Kidney epithelial cell (primary cell): ENCODE data around the gene CDC25B. TPM values are rescaled to one million over a fixed set of nuclear protein-coding genes. Genes with fewer than 3 reads are reported as not detected.

Experiments used
- DNase-seq: peaks from one replicate; pipeline ENCODE4 v3.0.0-alpha.2; 2010; ENCODE audit warnings: low read depth
- H3K27me3 ChIP-seq: 2 replicates; pipeline ENCODE4 v1.6.0; 2011; ENCODE audit warnings: low read length; ENCODE audit not compliant: control insufficient read depth, insufficient read depth
- H3K36me3 ChIP-seq: 2 replicates; pipeline ENCODE4 v1.5.1; 2011; ENCODE audit warnings: low read length; ENCODE audit not compliant: control insufficient read depth, insufficient read depth
- H3K4me3 ChIP-seq: 2 replicates; pipeline ENCODE4 v1.5.1; 2011; ENCODE audit warnings: low read depth, mild to moderate bottlenecking, control low read depth, low read length
- CTCF ChIP-seq: IDR thresholded peaks from 2 replicates; pipeline ENCODE4 v1.5.1; 2011; ENCODE audit warnings: mild to moderate bottlenecking, moderate library complexity, low read length, control low read depth, inconsistent platforms; ENCODE audit not compliant: insufficient read depth, poor library complexity, severe bottlenecking
- total RNA-seq: library from RNA; depleted of rRNA; stranded (reverse); fragments of >200 nt; gene quantifications from 2 replicates; pipeline ENCODE4 v1.2.3, GENCODE V29; 2015

Gene CDC25B
- total RNA-seq, 1 donor from 2014 or later, result 8.3 TPM

GRCh38 chr20:3794701-3795420 lies 1.2 kb upstream of the CDC25B start:
- H3K27me3 ChIP-seq, result no peaks in the 10 kb centered on the region
- no peak overlapping the region for H3K4me3 ChIP-seq
- DNase-seq, result no peak
- no peak for TF ChIP-seq CTCF
- no peaks in the 10 kb centered on the region for H3K36me3 ChIP-seq

GRCh38 chr20:3796477-3797225 lies 541 bp downstream of the CDC25B start:
- Histone ChIP-seq H3K36me3 (no peaks in the 10 kb centered on the region), H3K4me3 (peak overlapping the region; percentile 83), H3K27me3 (no peaks in the 10 kb centered on the region)
- DNase-seq, result no peak
- no peak for TF ChIP-seq CTCF

GRCh38 chr20:3797226-3797545 lies 1.1 kb downstream of the CDC25B start:
- no peak for DNase-seq
- Histone ChIP-seq H3K36me3 (no peaks in the 10 kb centered on the region), H3K4me3 (peak overlapping the region; percentile 83), H3K27me3 (no peaks in the 10 kb centered on the region)
- no peak for TF ChIP-seq CTCF

- no peaks in the 10 kb centered on the region for H3K36me3 ChIP-seq
- TF ChIP-seq CTCF, result no peak
- H3K27me3 ChIP-seq, result no peaks in the 10 kb centered on the region
- DNase-seq, result no peak
- peak overlapping the region; percentile 83 for H3K4me3 ChIP-seq
Measured at GRCh38 chr20:3797592-3798372, 1.7 kb downstream of the CDC25B start.

- H3K4me3 ChIP-seq, result no peak overlapping the region
Measured at GRCh38 chr20:3798373-3798768, 2.3 kb downstream of the CDC25B start.

More at GRCh38 chr20:3798373-3798768, 2.3 kb downstream of the CDC25B start:
- no peak for TF ChIP-seq CTCF
- DNase-seq, result no peak
- Histone ChIP-seq H3K27me3 (no peaks in the 10 kb centered on the region), H3K36me3 (peaks cover 1% of the 10 kb centered on the region)
